ENCODE results near the gene RNF217.

- TF ChIP-seq, protein P1, sequence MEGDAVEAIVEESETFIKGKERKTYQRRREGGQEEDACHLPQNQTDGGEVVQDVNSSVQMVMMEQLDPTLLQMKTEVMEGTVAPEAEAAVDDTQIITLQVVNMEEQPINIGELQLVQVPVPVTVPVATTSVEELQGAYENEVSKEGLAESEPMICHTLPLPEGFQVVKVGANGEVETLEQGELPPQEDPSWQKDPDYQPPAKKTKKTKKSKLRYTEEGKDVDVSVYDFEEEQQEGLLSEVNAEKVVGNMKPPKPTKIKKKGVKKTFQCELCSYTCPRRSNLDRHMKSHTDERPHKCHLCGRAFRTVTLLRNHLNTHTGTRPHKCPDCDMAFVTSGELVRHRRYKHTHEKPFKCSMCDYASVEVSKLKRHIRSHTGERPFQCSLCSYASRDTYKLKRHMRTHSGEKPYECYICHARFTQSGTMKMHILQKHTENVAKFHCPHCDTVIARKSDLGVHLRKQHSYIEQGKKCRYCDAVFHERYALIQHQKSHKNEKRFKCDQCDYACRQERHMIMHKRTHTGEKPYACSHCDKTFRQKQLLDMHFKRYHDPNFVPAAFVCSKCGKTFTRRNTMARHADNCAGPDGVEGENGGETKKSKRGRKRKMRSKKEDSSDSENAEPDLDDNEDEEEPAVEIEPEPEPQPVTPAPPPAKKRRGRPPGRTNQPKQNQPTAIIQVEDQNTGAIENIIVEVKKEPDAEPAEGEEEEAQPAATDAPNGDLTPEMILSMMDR (IDR thresholded peaks at IDR 0.05), result no peak
- TF ChIP-seq POLR2AphosphoS5 (IDR thresholded peaks at IDR 0.05; ENCODE audit: low read depth, low read length) (no peak), TCF7L2 (IDR thresholded peaks at IDR 0.05; ENCODE audit: low read depth, low read length) (no peak), REST (IDR thresholded peaks at IDR 0.05; ENCODE audit: insufficient read depth in 1 of 2, low read depth in 2 of 2, low read length in 1 of 2) (no peak), SIN3A (IDR thresholded peaks at IDR 0.05; ENCODE audit: borderline replicate concordance, insufficient read depth, low read depth, low read length) (no peak)
These were observed 57.7 kb downstream of the RNF217 start for GRCh38 chr6:125019918-125020317.
